ENCODE results near the gene PSMG4.
"Not testable (repeated sequence)": the region's sequence is repeated elsewhere in the genome, so short reads cannot be mapped to it uniquely, and the experiment has no call there.

Gene PSMG4

GRCh38 chr6:3233321-3233720, 25.4 kb upstream of the PSMG4 start:
- Histone ChIP-seq H3K4me1 (ENCODE audit: control insufficient read depth, insufficient read depth, low read length) (peaks cover 10% of the 10 kb centered on the region), H3K36me3 (ENCODE audit: control insufficient read depth, insufficient read depth, low read length) (no peaks in the 10 kb centered on the region), H3K27me3 (ENCODE audit: control insufficient read depth, insufficient read depth, low read length) (peaks cover 28% of the 10 kb centered on the region), H3K4me3 (ENCODE audit: low read length) (no peak overlapping the region), H3K9ac (ENCODE audit: low read length) (no peak overlapping the region), H3K27ac (ENCODE audit: low read depth, low read length) (no peak overlapping the region)

- H3K4me1 ChIP-seq (ENCODE audit: control insufficient read depth, insufficient read depth, low read length) = peaks cover 7% of the 10 kb centered on the region
- no peaks in the 10 kb centered on the region for H3K36me3 ChIP-seq (ENCODE audit: control insufficient read depth, insufficient read depth, low read length)
- no peak overlapping the region for H3K27ac ChIP-seq (ENCODE audit: low read depth, low read length)
- H3K4me3 ChIP-seq (ENCODE audit: low read length) = no peak overlapping the region
- H3K27me3 ChIP-seq (ENCODE audit: control insufficient read depth, insufficient read depth, low read length) = peaks cover 24% of the 10 kb centered on the region
- H3K9ac ChIP-seq (ENCODE audit: low read length) = no peak overlapping the region
Measured at GRCh38 chr6:3233904-3234303, 24.8 kb upstream of the PSMG4 start.

GRCh38 chr6:3235486-3235885, 23.3 kb upstream of the PSMG4 start:
- peaks cover 15% of the 10 kb centered on the region for H3K27me3 ChIP-seq (ENCODE audit: control insufficient read depth, insufficient read depth, low read length)
- H3K36me3 ChIP-seq (ENCODE audit: control insufficient read depth, insufficient read depth, low read length) = no peaks in the 10 kb centered on the region
- H3K9ac ChIP-seq (ENCODE audit: low read length) = no peak overlapping the region
- no peak overlapping the region for H3K4me3 ChIP-seq (ENCODE audit: low read length)
- no peak overlapping the region for H3K27ac ChIP-seq (ENCODE audit: low read depth, low read length)
- peaks cover 4% of the 10 kb centered on the region for H3K4me1 ChIP-seq (ENCODE audit: control insufficient read depth, insufficient read depth, low read length)

GRCh38 chr6:3236005-3236404, 22.7 kb upstream of the PSMG4 start:
- Histone ChIP-seq H3K36me3 (ENCODE audit: control insufficient read depth, insufficient read depth, low read length) (no peaks in the 10 kb centered on the region), H3K27me3 (ENCODE audit: control insufficient read depth, insufficient read depth, low read length) (peaks cover 11% of the 10 kb centered on the region), H3K4me3 (ENCODE audit: low read length) (no peak overlapping the region), H3K27ac (ENCODE audit: low read depth, low read length) (no peak overlapping the region), H3K9ac (ENCODE audit: low read length) (no peak overlapping the region), H3K4me1 (ENCODE audit: control insufficient read depth, insufficient read depth, low read length) (peaks cover 4% of the 10 kb centered on the region)

- Histone ChIP-seq H3K4me1 (ENCODE audit: control insufficient read depth, insufficient read depth, low read length) (no peaks in the 10 kb centered on the region), H3K4me3 (ENCODE audit: low read length) (no peak overlapping the region), H3K27me3 (ENCODE audit: control insufficient read depth, insufficient read depth, low read length) (peaks cover 3% of the 10 kb centered on the region), H3K9ac (ENCODE audit: low read length) (no peak overlapping the region), H3K36me3 (ENCODE audit: control insufficient read depth, insufficient read depth, low read length) (no peaks in the 10 kb centered on the region), H3K27ac (ENCODE audit: low read depth, low read length) (no peak overlapping the region)
Measured at GRCh38 chr6:3237761-3238662, 20.7 kb upstream of the PSMG4 start.

- no peak overlapping the region for H3K4me3 ChIP-seq (ENCODE audit: low read length)
- no peaks in the 10 kb centered on the region for H3K36me3 ChIP-seq (ENCODE audit: control insufficient read depth, insufficient read depth, low read length)
- no peak overlapping the region for H3K9ac ChIP-seq (ENCODE audit: low read length)
- H3K27ac ChIP-seq (ENCODE audit: low read depth, low read length) = no peak overlapping the region
- H3K4me1 ChIP-seq (ENCODE audit: control insufficient read depth, insufficient read depth, low read length) = no peaks in the 10 kb centered on the region
- H3K27me3 ChIP-seq (ENCODE audit: control insufficient read depth, insufficient read depth, low read length) = no peaks in the 10 kb centered on the region
Measured at GRCh38 chr6:3239110-3239830, 19.5 kb upstream of the PSMG4 start.

- Histone ChIP-seq H3K4me1 (ENCODE audit: control insufficient read depth, insufficient read depth, low read length) (no peaks in the 10 kb centered on the region), H3K4me3 (ENCODE audit: low read length) (no peak overlapping the region), H3K27me3 (ENCODE audit: control insufficient read depth, insufficient read depth, low read length) (no peaks in the 10 kb centered on the region), H3K9ac (ENCODE audit: low read length) (no peak overlapping the region), H3K36me3 (ENCODE audit: control insufficient read depth, insufficient read depth, low read length) (no peaks in the 10 kb centered on the region), H3K27ac (ENCODE audit: low read depth, low read length) (no peak overlapping the region)
Measured at GRCh38 chr6:3240595-3240994, 18.2 kb upstream of the PSMG4 start.

GRCh38 chr6:3241745-3242144, 17.0 kb upstream of the PSMG4 start:
- not testable (repeated sequence) for H3K36me3 ChIP-seq (ENCODE audit: control insufficient read depth, insufficient read depth, low read length); H3K4me1 ChIP-seq (ENCODE audit: control insufficient read depth, insufficient read depth, low read length); H3K9ac ChIP-seq (ENCODE audit: low read length); H3K27ac ChIP-seq (ENCODE audit: low read depth, low read length); H3K27me3 ChIP-seq (ENCODE audit: control insufficient read depth, insufficient read depth, low read length); H3K4me3 ChIP-seq (ENCODE audit: low read length)

GRCh38 chr6:3242768-3243167, 16.0 kb upstream of the PSMG4 start:
- H3K27me3 ChIP-seq (ENCODE audit: control insufficient read depth, insufficient read depth, low read length) = no peaks in the 10 kb centered on the region
- H3K36me3 ChIP-seq (ENCODE audit: control insufficient read depth, insufficient read depth, low read length) = no peaks in the 10 kb centered on the region
- peaks cover 6% of the 10 kb centered on the region for H3K4me1 ChIP-seq (ENCODE audit: control insufficient read depth, insufficient read depth, low read length)
- no peak overlapping the region for H3K27ac ChIP-seq (ENCODE audit: low read depth, low read length)
- no peak overlapping the region for H3K9ac ChIP-seq (ENCODE audit: low read length)
- H3K4me3 ChIP-seq (ENCODE audit: low read length) = no peak overlapping the region

- no peak overlapping the region for H3K4me3 ChIP-seq (ENCODE audit: low read length)
- H3K36me3 ChIP-seq (ENCODE audit: control insufficient read depth, insufficient read depth, low read length) = no peaks in the 10 kb centered on the region
- H3K9ac ChIP-seq (ENCODE audit: low read length) = no peak overlapping the region
- no peak overlapping the region for H3K27ac ChIP-seq (ENCODE audit: low read depth, low read length)
- H3K27me3 ChIP-seq (ENCODE audit: control insufficient read depth, insufficient read depth, low read length) = no peaks in the 10 kb centered on the region
- H3K4me1 ChIP-seq (ENCODE audit: control insufficient read depth, insufficient read depth, low read length) = peaks cover 14% of the 10 kb centered on the region
Measured at GRCh38 chr6:3244003-3244831, 14.5 kb upstream of the PSMG4 start.

- H3K36me3 ChIP-seq (ENCODE audit: control insufficient read depth, insufficient read depth, low read length); H3K27ac ChIP-seq (ENCODE audit: low read depth, low read length); H3K4me3 ChIP-seq (ENCODE audit: low read length); H3K9ac ChIP-seq (ENCODE audit: low read length); H3K27me3 ChIP-seq (ENCODE audit: control insufficient read depth, insufficient read depth, low read length): not testable (repeated sequence)
- peaks cover 18% of the 10 kb centered on the region for H3K4me1 ChIP-seq (ENCODE audit: control insufficient read depth, insufficient read depth, low read length)
Measured at GRCh38 chr6:3244832-3245161, 13.9 kb upstream of the PSMG4 start.

- Histone ChIP-seq H3K9ac (ENCODE audit: low read length) (no peak overlapping the region), H3K27ac (ENCODE audit: low read depth, low read length) (no peak overlapping the region), H3K36me3 (ENCODE audit: control insufficient read depth, insufficient read depth, low read length) (no peaks in the 10 kb centered on the region), H3K27me3 (ENCODE audit: control insufficient read depth, insufficient read depth, low read length) (no peaks in the 10 kb centered on the region), H3K4me1 (ENCODE audit: control insufficient read depth, insufficient read depth, low read length) (peaks cover 18% of the 10 kb centered on the region), H3K4me3 (ENCODE audit: low read length) (no peak overlapping the region)
Measured at GRCh38 chr6:3245216-3245615, 13.5 kb upstream of the PSMG4 start.
